Left colon (tissue), 2 donors: Measurements from ENCODE around the gene SMIM13. TPM values are rescaled to one million over a fixed set of nuclear protein-coding genes. Genes with fewer than 3 reads are reported as not detected.

Experiments used
- ATAC-seq: fragments of 200-7000 bp; cut with Tn5 transposase; one replicate; pipeline ENCODE4 v1.9.1; 2020; ENCODE audit warnings: mild to moderate bottlenecking, moderate library complexity
- DNase-seq, 2 donors: peaks; one replicate each; pipeline ENCODE4 v3.0.0-alpha.2; 2020
- intact Hi-C, 2 donors: fragments of 100-400 bp; cut with DNase I in 1 of 2; cut with micrococcal nuclease in 1 of 2; formaldehyde crosslinking; loops; one replicate each; pipeline versions ENCODE4 v1.11.2 to v1.14.0; 2022; cut with DNase I, micrococcal nuclease
- total RNA-seq, 2 donors: library from RNA; stranded (reverse); fragmentation: NEBNext Ultra II Directional; extraction: Animal tissue kit (Norgen Biotek cat#: 25700); gene quantifications; one replicate each; pipeline ENCODE4 v1.2.1, GENCODE V29; 2021
- donor health status: DM: no; HTN: no; CAD: no.
- donor health status: DM: yes; HTN: yes; CAD: no.

Gene SMIM13
- total RNA-seq, 2 donors from 2014 or later, result 5.1 to 5.5 TPM

DNA sequence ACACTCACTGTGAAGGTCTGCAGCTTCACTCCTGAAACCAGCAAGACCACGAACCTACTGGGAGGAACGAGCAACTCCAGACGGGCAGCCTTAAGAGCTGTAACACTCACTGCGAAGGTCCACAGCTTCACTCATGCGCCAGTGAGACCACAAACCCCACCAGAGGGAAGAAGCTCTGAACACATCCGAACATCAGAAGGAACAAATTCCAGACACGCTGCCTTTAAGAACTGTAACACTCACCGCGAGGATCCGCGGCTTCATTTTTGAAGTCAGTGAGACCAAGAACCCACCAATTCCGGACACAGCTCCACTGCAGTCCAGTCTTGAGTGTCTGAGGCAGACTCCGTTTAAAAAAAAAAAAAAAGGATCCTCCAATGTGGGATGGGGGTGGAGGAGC, 78.3 kb downstream of the SMIM13 start:
- DNase-seq (no peak), ATAC-seq (no peak)
- intact Hi-C loops, result loop anchor here in 1 of 2 donors (1.0 kb wide), 1 partner anchor 324 kb away; no protein-coding TSS in a partner anchor

DNA sequence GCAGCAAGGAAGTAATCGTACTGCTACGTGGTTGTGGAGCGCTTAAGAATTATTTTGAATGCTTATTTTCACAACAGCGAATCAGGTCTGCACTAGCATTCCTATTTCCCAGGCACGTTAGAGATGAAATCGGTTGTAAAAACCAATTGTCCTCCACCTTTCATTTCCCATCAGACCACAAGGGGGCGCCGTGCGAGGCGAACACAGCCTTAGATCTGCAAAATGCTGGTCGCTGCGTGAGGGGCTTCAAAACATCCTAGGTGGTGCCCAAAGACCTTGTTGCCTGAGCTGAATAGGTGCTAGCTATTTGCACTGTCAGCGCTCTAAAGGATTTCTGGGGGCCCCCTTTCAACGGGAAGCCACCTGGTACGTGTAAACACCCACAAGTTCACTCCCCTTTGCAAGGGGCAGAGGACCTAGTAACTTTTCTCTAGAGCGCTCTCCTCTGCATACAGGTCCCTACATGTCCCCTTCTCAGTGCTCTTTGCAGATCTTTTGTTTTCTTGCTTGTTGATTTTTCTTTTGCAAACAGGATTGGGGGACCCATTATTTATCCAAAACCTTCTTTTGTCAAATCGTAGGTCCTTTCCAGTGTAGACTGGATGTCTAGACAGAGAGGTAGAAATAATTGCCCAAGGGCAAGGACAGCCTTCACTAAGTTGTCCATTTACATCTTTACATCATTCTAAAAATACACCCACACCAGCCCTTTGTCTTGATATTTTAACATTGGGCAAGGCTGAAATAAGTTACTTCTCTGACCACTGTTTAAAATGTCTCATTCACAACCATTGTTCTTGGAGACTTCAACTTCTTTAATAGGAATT, 79.1 kb downstream of the SMIM13 start:
- intact Hi-C loops, result loop anchor here in 1 of 2 donors (1.0 kb wide), 1 partner anchor 324 kb away; no protein-coding TSS in a partner anchor
- DNase-seq (peak; percentile 47 to 80), ATAC-seq (peak; percentile 24)

DNA sequence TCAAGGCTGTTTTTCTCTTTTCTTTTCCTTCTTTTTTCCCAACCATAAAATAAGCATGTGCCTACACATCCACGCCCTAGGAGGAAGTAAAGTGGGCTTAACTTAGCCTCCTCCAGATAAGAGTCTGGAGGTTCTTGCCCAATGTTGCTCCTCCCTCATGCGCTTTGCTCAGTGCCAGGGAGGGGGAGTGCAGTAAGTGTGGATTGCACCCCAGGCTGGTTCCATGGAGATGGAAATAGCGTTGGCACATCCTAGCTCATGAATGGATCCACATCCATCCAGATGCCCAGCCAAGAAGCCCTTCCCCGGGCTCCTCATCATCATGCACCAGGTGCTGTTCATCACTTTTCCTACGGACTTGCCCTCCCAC, 80.6 kb downstream of the SMIM13 start:
- intact Hi-C loops, result no loop called here
- DNase-seq (peak; percentile 32 to 48), ATAC-seq (peak; percentile 96)

DNA sequence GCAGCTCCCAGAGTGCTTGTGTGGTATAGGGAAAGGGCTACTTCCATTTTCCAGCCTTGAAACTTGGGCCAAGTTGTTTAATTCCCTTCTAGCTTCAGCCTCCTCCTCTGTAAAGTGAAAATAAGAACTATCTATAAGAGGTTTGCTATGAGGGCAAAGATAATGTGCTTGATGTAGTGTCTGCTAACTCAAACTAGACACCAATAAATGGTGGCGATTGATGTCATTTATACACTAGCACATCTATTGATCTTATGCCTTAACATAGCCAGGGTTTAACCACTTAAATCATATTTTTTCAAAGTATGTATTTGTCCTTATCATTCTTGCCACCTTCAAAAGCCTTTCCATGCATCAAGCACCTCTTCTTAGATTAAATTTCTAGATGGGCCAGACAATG, 83.6 kb downstream of the SMIM13 start:
- DNase-seq (no peak), ATAC-seq (no peak)
- intact Hi-C loops, result no loop called here

DNA sequence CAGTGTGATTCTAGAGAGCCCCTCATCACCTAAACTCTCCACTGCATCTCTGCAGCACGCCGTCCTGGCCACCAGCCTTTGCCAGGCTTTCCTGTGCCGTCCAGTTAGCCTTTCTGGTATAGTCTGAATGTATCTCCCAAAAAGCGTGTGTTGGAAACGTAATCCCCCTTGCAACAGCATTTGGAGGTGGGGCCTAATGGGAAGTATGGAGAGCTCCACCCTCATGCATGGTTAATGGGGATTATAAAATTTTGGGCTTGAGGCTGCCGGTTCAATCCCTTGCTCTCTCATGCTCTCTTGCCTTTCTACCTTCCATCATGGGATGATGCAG, 85.4 kb downstream of the SMIM13 start:
- no peak for DNase-seq
- intact Hi-C loops, result no loop called here
- ATAC-seq, result no peak

DNA sequence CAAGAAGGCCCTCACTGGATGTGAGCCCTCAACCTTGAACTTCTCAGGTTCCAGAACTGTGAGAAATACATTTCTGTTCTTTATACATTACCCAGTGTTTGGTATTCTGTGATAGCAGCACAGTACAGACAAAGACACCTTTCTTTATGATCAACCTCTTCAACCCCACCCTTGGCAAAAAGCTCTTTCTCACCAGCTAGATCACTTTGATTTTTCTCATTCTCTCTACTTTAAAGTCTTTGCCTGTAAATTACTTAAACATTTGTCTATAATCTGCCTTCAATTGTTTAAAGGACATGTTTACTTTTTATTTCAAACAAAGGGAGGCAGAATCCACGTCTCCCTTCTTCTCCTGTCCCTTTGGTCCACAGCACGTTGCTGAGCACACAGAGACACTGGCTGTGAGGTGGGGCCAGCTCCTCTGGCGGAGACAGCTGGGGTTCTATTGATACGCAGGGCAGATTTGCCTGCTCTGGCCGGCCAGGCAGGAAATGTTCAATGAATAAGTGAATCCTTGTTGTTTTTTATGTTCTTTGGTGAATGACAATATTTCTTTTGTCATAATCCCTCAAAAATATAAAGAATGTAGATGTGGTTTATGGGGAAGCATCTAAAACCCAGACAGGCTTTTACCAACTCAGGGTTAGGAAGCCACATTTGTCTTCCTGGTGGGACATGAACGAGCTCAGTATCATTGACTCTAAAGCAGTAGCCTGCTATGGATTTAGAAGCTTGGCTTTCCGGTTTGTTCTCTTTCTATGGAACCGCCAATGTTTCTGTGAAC, 86.0 kb downstream of the SMIM13 start:
- intact Hi-C loops, result no loop called here

DNA sequence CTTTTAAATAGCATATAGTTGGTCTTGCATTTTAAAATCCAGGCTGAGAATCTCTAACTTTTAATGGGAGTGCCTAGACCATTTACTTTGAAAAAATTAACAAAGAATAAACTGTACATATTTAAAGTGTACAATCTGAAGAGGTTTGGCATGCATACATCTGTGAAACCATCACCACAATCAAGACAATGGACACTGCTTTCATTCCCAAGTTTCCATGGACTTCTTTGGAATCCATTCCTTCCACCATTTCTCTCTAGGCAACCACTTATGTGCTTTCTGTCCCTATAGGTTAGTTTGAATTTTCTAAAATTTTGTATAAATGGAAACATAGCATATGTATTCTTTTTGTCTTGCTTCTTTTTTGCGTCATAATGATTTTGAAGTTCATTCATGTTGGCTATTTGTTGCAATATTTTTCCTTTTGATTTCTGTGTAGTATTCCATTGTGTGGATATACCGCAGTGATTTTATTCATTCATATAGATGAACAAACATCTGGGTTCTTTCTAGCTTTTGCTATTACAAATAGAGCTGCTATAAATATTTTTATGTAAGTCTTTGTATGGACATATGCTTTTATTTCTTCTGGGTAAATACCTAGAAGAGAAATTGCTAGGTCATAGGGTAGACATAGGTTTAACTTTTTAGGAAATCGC, 88.0 kb downstream of the SMIM13 start:
- ATAC-seq, result peak; percentile 6
- DNase-seq, result no peak
- intact Hi-C loops, result no loop called here

More for the DNA sequence above, 86.0 kb downstream of the SMIM13 start:
- no peak for ATAC-seq
- no peak for DNase-seq

DNA sequence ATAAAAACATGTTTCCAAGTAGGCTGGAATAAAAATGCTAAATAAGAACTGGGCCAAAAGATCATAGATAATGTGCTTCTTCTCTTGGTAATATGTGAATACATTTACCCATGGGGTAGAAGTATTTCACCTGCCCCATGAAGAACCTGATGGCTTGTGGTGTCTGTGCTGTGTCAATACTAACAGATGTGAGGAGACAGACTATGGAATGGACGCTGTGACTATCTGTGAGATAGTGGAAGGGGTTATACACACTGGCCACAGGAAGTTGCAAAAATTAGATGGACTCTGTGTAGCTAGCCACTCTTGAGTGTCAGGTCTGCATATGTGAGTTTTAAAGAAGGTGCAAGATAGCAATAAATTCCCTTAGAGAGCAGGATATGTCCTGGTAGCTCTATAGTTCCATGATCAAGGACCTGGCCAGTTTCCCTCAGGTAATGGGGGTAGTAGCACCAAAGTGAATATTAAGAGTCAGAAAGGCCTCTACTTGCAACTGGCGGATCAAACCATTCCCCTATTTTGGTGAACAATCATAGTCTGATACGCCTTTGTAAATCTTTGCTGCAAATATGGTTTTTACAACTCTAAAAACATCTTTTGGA, 90.2 kb downstream of the SMIM13 start:
- ATAC-seq (no peak), DNase-seq (no peak)
- intact Hi-C loops, result no loop called here

DNA sequence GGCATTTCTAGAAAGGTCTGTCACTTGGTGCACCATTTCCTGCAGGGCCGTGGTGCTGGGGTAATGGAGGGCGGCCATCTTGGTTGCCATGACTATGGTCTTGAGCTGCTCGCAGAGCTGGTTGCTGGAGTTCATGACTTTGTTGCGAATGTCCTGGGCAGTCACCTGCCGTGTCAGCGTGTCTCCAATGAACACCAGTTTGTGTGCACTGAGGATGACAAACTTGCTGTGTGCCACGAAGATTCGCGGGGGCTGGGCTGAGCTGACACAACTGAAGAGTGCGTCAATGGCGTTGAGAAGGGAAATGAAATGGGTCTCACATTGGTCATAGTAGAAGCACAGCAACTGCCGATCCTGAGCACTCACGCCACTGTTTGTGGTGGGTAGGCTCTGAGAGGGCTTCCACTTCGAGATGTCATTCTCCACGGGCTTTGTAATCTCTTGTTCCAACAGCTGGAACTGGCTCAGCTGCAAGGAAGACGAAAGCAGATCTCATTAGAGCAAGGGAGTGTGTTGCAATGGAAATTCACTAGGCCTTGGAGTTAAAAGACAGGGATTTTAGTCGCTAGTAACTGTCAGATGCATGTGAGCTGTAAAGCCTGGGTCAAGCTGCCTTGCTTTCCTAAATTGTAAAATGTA, 91.7 kb downstream of the SMIM13 start:
- intact Hi-C loops, result no loop called here
- ATAC-seq (no peak), DNase-seq (no peak)

DNA sequence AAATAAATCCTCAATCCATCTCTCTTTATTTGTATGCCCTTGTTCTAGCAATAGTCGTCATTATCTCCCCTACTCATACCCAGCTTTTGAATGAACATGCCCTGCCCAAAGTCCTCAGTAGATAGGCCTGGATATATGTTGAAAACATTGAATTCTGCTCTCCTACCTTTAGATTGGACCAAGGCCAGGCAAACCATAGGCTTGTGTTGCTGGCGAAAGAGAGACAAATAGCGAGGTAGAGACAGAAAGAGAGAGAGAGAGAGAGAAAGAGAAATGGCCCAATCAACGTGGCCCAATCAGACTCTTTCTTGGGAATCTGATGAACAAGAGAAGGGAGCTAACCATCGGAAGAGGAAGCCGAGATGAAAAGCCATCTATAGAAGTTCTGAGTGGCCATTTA, 93.7 kb downstream of the SMIM13 start:
- no peak for ATAC-seq
- no peak for DNase-seq
- intact Hi-C loops, result no loop called here

Other genes starting within 250 kb of the SMIM13 start
- gene GCM2, start 211.8 kb upstream of the SMIM13 start, total RNA-seq, result not detected
- gene SYCP2L, start 206.8 kb upstream of the SMIM13 start, total RNA-seq, result under 1 TPM in 1 of 2 donors, not detected in 1; 0.18 TPM
- gene ELOVL2, start 49.5 kb upstream of the SMIM13 start, total RNA-seq, result under 1 TPM in 1 of 2 donors, not detected in 1; 0.14 TPM
- under 1 TPM; 0.09 to 0.14 TPM for gene ERVFRD-1, start 17.9 kb downstream of the SMIM13 start, total RNA-seq
- 10 to 100 TPM; 58.9 to 84.8 TPM for gene NEDD9, start 138.8 kb downstream of the SMIM13 start, total RNA-seq